Pancreas (tissue), 10 donors: ENCODE measurements around the gene SGSM1. TPM values are rescaled to one million over a fixed set of nuclear protein-coding genes. Genes with fewer than 3 reads are reported as not detected.
A peak's percentile ranks its signal among the peaks of the same experiment; 100 is the strongest.

Experiments used
- ATAC-seq, 4 donors: fragments of 200-7000 bp; cut with Tn5 transposase; one replicate each; pipeline versions ENCODE4 v1.8.0 to v1.9.1; 2020; ENCODE audit warnings: mild to moderate bottlenecking in 4 of 4, moderate library complexity in 4 of 4
- DNase-seq, 6 donors: peaks; one replicate each; pipeline ENCODE4 v3.0.0-alpha.2; 2020
- FAIRE-seq: peaks from 2 replicates; lab custom pipeline; 2012; peaks lifted over from hg19 to GRCh38; lab: Jason Lieb, UNC
- H3K27ac ChIP-seq, 4 donors: fragments of 200-600 bp; sonication (generic); 1 replicate in 3 of 4; 2 replicates in 1 of 4; pipeline versions ENCODE4 v1.5.0 to v1.8.0; 2020
- H3K27me3 ChIP-seq, 4 donors: fragments of 200-600 bp; one replicate each; pipeline ENCODE4 v1.8.0; 2021
- H3K36me3 ChIP-seq, 3 donors: fragments of 200-600 bp; sonication (generic) in 1 of 3; one replicate each; pipeline versions ENCODE4 v1.5.0 to v1.8.0; 2020 to 2021
- H3K4me1 ChIP-seq, 3 donors: fragments of 200-600 bp; one replicate each; pipeline ENCODE4 v1.8.0; 2021
- H3K4me3 ChIP-seq, 4 donors: fragments of 200-600 bp; sonication (generic) in 2 of 4; one replicate each; pipeline versions ENCODE4 v1.5.0 to v1.8.0; 2020 to 2021
- H3K9me3 ChIP-seq, 4 donors: fragments of 200-600 bp; one replicate each; pipeline ENCODE4 v1.8.0; 2021
- CTCF ChIP-seq, 4 donors: fragments of 200-600 bp; sonication (generic) in 3 of 4; IDR thresholded peaks; one replicate each; pipeline versions ENCODE4 v1.5.0 to v1.8.0; 2021; ENCODE audit warnings: antibody characterized with exemption in 4 of 4
- WGBS, 2 donors: extraction: QIAGEN DNeasy Blood & Tissue Kit; methylation state at CpG; one replicate each; pipeline ENCODE4 v1.1.7; 2013; 5-methylcytosine and 5-hydroxymethylcytosine counted together
- intact Hi-C, 3 donors: fragments of 100-400 bp; cut with DNase I; formaldehyde crosslinking; loops; one replicate each; pipeline versions ENCODE4 v1.11.1 to v1.14.2; 2022
- polyA plus RNA-seq, 2 donors: library from polyadenylated mRNA; stranded (reverse); fragments of 200-250 nt; gene quantifications; one replicate each; pipeline ENCODE4 v1.2.3, GENCODE V29; 2013
- total RNA-seq, 6 donors: library from RNA; stranded (reverse); fragmentation: NEBNext Ultra II Directional in 4 of 6; extraction: Animal tissue kit (Norgen Biotek cat#: 25700) in 4 of 6; gene quantifications; one replicate each; pipeline versions ENCODE4 v1.2.1 to v1.2.4, GENCODE V29; 2021 to 2023
- donor health status: healthy with polysubstance abuse.
- donor health status: DM: no; HTN: no; CAD: no; lungs with moderate emphysema.
- donor health status: DM: no; HTN: no; CAD: no.
- donor health status: control.
- donor health status: control.
- donor health status: Bipolar disorder and iron deficiency.
- donor health status: DM: yes; HTN: yes; CAD: no.
- donor health status: DM: no; HTN: no; CAD: no.
- donor health status: DM: no; HTN: no; CAD: no.
- donor health status: DM: yes; HTN: yes; CAD: no.

The SGSM1 gene
- total and polyA plus RNA-seq, 8 donors, result 1.6 to 5.1 (median 2.5) TPM

- Histone ChIP-seq H3K27me3 (no peaks in the 10 kb centered on the region), H3K4me3 (no peak overlapping the region), H3K36me3 (no peaks in the 10 kb centered on the region), H3K27ac (no peak overlapping the region), H3K9me3 (no peaks in the 10 kb centered on the region), H3K4me1 (no peaks in the 10 kb centered on the region)
- DNase-seq, result no peak
- ATAC-seq, result no peak
- no peak for FAIRE-seq
- 92 to 95% methylated on average over 3 of the region's 3 CpGs for WGBS, 2 donors
- intact Hi-C loops, result no loop called here
- TF ChIP-seq CTCF (IDR thresholded peaks at IDR 0.05), result no peak
Observed at GRCh38 chr22:24796056-24796455, 10.0 kb upstream of the SGSM1 start.

- intact Hi-C loops, result no loop called here
- no peak overlapping the region for H3K27ac ChIP-seq
- no peak for FAIRE-seq
- no peak for TF ChIP-seq CTCF (IDR thresholded peaks at IDR 0.05)
- no peaks in the 10 kb centered on the region for H3K4me1 ChIP-seq
- H3K36me3 ChIP-seq, result no peaks in the 10 kb centered on the region
- ATAC-seq, result no peak
- no peaks in the 10 kb centered on the region for H3K27me3 ChIP-seq
- H3K4me3 ChIP-seq, result no peak overlapping the region
- no peak for DNase-seq
- 56 to 67% methylated on average over 4 of the region's 4 CpGs for WGBS, 2 donors
- H3K9me3 ChIP-seq, result no peaks in the 10 kb centered on the region
Observed at GRCh38 chr22:24796860-24797259, 9.2 kb upstream of the SGSM1 start.

- no peak overlapping the region for H3K4me3 ChIP-seq
- H3K4me1 ChIP-seq, result no peaks in the 10 kb centered on the region
- TF ChIP-seq CTCF (IDR thresholded peaks at IDR 0.05), result no peak
- FAIRE-seq (no peak), ATAC-seq (no peak), DNase-seq (no peak)
- WGBS, 2 donors, result 49 to 54% methylated on average over 6 of the region's 6 CpGs
- H3K27ac ChIP-seq, result no peak overlapping the region
- intact Hi-C loops, result no loop called here
- no peaks in the 10 kb centered on the region for H3K9me3 ChIP-seq
- no peaks in the 10 kb centered on the region for H3K36me3 ChIP-seq
- H3K27me3 ChIP-seq, result no peaks in the 10 kb centered on the region
Observed at GRCh38 chr22:24801901-24802465, 4.0 kb upstream of the SGSM1 start.

GRCh38 chr22:24803064-24803542 lies 2.9 kb upstream of the SGSM1 start:
- intact Hi-C loops, result no loop called here
- DNase-seq, result peak in 5 of 6 donors; percentile 41 to 85 (median 65)
- Histone ChIP-seq H3K27ac (no peak overlapping the region), H3K9me3 (no peaks in the 10 kb centered on the region), H3K4me1 (no peaks in the 10 kb centered on the region), H3K27me3 (no peaks in the 10 kb centered on the region), H3K36me3 (no peaks in the 10 kb centered on the region), H3K4me3 (no peak overlapping the region)
- ATAC-seq, result peak in 3 of 4 donors; percentile 51 to 60 (median 60)
- WGBS, 2 donors, result 65 to 74% methylated on average over 3 of the region's 3 CpGs
- no peak for FAIRE-seq
- TF ChIP-seq CTCF (IDR thresholded peaks at IDR 0.05), result peak; percentile 89 to 94 (median 92)

GRCh38 chr22:24806663-24807001 lies 621 bp downstream of the SGSM1 start:
- 20% methylated on average over 9 to 11 of the region's 11 CpGs for whole genome bisulfite sequencing, 2 donors
- DNase-seq (peak in 2 of 6 donors; percentile 42 to 75), ATAC-seq (peak in 1 of 4 donors; percentile 2), FAIRE-seq (no peak)
- intact Hi-C loops, result no loop called here
- H3K9me3 ChIP-seq, result no peaks in the 10 kb centered on the region
- TF ChIP-seq CTCF (IDR thresholded peaks at IDR 0.05), result no peak
- no peaks in the 10 kb centered on the region for H3K27me3 ChIP-seq
- H3K27ac ChIP-seq, result peak overlapping the region in 3 of 4 donors; percentile 45 to 58 (median 46)
- peak overlapping the region; percentile 56 to 79 (median 68) for H3K4me3 ChIP-seq
- H3K36me3 ChIP-seq, result no peaks in the 10 kb centered on the region
- no peaks in the 10 kb centered on the region for H3K4me1 ChIP-seq
